GM12801 (cell line): ENCODE measurements around the gene IQCK.

ENCODE experiments used
- TF ChIP-seq, protein P1 (sequence below): IDR thresholded peaks from one replicate; pipeline ENCODE4 v1.5.1; 2011; ENCODE audit warnings: control low read depth; ENCODE audit not compliant: insufficient read length; ENCODE audit errors: extremely low read depth

The IQCK gene

DNA sequence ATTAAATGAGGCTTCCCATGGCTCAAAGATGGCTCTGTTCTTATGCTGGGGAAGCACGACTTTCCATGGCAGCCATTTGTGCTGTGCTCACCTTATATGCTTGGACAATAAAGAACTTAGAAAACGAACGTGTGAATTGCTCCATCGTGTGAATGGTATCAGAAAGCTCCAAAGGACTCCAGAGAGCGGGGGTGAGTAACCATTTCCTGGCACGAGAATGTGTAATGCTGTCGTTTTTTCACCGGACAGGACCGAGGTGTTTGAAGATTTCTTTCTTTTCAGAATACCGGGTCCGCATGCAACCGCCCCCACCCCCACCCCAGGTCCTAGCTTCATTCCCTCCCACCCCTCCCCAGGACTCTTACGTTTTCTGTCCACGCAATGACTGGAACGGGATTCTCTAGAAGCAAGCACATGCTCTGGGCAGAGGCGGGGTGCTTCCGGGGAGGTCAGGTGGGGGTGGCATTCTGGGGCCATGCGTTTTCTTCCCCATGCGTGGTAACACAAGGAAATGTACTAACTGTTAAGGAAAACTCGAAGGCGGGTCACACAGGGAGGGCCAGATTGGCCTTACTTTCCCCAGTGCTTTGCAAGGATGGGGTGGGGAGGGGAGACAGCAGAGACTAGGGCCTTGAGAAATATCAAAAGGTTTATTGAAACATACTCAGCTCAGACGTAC lies 140.4 kb downstream of the IQCK start:
- TF ChIP-seq, protein P1, sequence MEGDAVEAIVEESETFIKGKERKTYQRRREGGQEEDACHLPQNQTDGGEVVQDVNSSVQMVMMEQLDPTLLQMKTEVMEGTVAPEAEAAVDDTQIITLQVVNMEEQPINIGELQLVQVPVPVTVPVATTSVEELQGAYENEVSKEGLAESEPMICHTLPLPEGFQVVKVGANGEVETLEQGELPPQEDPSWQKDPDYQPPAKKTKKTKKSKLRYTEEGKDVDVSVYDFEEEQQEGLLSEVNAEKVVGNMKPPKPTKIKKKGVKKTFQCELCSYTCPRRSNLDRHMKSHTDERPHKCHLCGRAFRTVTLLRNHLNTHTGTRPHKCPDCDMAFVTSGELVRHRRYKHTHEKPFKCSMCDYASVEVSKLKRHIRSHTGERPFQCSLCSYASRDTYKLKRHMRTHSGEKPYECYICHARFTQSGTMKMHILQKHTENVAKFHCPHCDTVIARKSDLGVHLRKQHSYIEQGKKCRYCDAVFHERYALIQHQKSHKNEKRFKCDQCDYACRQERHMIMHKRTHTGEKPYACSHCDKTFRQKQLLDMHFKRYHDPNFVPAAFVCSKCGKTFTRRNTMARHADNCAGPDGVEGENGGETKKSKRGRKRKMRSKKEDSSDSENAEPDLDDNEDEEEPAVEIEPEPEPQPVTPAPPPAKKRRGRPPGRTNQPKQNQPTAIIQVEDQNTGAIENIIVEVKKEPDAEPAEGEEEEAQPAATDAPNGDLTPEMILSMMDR, result no peak

DNA sequence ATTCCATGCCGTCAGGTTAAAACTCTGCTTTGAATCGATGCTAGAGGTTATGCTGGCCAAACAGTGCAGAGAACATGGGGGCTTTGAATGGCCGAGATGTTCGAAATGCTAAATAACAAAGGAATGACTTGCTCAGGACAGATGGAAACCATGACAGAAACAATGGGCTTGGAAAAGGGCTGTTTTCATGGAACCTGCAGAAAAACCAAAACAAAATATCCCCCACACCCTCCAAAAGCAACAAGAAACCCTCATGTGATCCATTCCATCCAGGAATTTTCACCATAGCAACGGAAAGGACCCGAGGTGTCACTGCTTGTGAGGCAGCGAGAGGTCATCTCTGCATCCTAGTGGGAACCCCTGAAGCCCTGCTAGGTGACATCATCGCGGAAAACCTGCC lies 141.1 kb downstream of the IQCK start:
- TF ChIP-seq, protein P1, result no peak

DNA sequence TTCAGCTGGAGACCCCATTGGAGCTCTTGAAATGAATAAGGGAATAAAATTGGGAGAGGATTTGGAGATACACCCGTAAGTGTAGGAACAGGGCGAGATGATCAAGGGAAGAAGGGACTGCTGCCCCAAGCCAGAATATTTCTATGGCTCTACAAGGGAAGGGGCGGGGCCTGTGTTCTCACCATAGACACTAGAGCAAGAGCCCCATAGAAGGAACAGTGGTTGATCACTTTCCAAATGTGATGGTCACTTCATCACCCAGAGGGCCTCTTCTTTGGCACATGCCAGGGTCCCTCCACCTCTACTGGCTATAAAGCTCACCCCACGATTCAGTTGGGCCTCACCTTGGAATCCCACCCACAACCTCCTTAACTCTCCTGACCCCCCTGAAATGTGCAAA lies 141.5 kb downstream of the IQCK start:
- TF ChIP-seq, protein P1, result no peak

DNA sequence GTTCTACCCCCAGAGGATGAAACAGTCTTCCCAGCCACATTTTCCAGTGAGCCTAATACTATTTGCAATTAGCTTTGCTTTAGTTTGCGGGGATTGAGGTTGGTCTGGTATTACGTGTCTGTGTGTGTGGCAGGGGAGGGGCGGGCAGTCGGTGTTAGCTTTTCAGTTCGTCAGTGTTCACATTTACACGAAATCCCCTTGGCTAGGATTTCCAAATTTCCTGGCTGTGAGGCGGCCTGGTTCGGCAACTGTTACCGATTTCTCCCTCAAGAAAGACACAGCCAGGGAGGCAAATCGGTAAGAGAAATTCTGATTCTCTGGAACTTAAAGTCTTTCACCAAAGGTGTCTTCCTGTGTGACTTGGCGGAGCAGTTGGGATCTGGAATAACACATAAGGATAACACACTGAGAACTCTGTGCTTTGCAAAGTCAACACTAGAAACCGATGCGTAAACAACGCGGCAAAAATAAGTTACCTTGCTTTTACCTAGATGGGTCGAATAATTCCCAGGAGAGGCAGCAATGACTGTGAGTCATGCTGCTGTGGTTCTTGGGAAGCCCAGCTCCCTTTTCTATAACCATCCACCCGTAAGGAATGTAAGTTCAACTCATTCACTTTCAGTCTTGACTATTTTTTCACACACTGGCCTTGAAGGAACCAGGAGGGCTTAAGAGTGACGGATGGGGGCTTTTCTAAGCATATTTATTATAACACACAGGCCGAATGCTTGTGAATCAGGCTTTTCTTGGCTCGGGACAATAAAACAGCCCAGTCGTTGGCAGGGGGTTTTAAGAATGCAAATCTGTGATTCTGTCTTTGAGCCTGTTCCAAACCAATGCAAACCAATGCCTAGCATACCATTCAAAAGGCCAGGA lies 142.3 kb downstream of the IQCK start:
- TF ChIP-seq, protein P1, result no peak

DNA sequence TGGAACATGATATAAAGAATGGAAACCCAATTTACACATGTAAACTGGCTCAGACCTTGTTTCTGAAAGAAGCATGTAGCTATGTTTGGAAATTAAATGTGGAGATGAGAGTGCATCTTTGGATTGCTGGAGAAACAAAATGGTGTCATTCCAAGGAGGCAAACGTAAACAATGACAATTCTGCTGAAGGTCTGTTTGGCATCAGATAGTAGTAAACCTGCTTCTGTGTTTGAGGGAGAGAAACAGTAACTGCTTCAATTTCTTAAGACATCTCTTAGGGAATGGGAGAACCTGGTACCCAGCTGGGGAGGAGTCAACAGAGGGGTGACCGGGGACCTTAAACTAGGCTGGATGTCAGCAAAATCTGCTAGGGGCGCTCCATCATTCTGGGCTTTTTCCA lies 143.1 kb downstream of the IQCK start:
- TF ChIP-seq, protein P1, result no peak

DNA sequence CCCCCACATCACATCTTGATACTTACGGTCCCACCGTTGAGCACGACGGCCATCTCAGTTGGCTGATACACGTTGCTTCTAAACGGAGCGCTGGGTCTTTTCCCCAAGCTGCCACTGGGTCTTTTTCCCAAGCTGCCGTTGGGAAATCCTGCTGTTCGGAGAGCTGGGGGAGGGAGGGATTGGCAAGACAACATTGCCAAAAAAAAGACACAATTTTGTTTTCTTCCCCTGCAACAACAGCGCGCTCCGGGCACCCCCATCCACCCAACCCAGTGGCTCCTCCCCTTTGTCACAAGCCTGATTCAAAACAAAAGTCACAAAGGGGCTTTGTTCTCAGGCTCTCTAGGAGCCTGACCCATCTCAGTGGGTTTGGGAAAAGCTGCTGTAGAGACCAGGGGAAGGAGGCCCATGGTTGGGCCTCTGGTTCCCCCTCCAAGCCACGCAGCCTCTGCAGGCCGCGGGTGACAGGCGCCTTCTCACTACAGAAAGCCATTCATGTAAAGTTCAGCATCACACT lies 143.8 kb downstream of the IQCK start:
- TF ChIP-seq, protein P1, result no peak

DNA sequence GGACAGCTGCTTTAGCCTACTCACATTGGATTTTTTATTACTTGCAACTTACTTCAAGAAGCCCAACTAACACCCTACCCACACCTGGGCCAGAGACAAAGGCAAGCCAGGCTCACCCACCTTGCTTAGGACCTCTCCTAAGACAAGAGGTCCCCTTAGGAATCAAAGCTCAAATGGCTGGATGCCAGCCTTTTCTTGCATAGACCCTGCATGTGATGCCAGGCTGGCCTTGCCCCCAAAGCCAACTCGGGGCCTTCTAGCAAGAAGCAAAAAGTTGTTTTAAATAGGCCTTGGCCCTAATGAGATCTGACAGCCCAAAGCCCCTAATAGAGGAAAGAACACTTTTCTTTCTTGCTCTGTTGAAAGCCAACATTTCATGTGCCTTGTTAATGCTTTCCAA lies 145.9 kb downstream of the IQCK start:
- TF ChIP-seq, protein P1, result no peak
